H1 (cell line): ENCODE measurements around the gene ANKS1A. TPM values are rescaled to one million over a fixed set of nuclear protein-coding genes. Genes with fewer than 3 reads are reported as not detected.
A peak's percentile ranks its signal among the peaks of the same experiment; 100 is the strongest.

ENCODE experiments used
- CTCF ChIA-PET: fragments of 300-600 bp; sonication (Branson Sonifier 250); formaldehyde crosslinking; loops from one replicate; lab custom pipeline; 2021; ENCODE audit not compliant: partially characterized antibody; lab: Charles Lee
- POLR2A ChIA-PET: fragments of 300-600 bp; sonication (Branson Sonifier 250); formaldehyde crosslinking; loops from one replicate; lab custom pipeline; 2021; ENCODE audit warnings: inconsistent platforms; ENCODE audit not compliant: partially characterized antibody; lab: Charles Lee
- DNase-seq, 2 experiments: peaks; one replicate each; pipeline versions ENCODE4 v3.0.0 to v3.0.0-alpha.2; 2010 to 2022; ENCODE audit warnings: low spot score in 2 of 2, low read depth in 1 of 2, mixed read lengths in 1 of 2
- FAIRE-seq: peaks from 2 replicates; lab custom pipeline; 2011; peaks lifted over from hg19 to GRCh38; lab: Jason Lieb, UNC
- H2AFZ ChIP-seq: 2 replicates; pipeline ENCODE4 v1.8.1; 2012; ENCODE audit warnings: low read length, inconsistent platforms
- H2AK5ac ChIP-seq: 2 replicates; pipeline ENCODE4 v1.6.1; 2013; ENCODE audit warnings: low read depth, low read length
- H2BK120ac ChIP-seq: replicated peaks from 2 replicates; pipeline ENCODE3; 2013; ENCODE audit warnings: low read depth, low read length, inconsistent platforms
- H2BK12ac ChIP-seq: 2 replicates; pipeline ENCODE4 v1.6.1; 2013; ENCODE audit warnings: low read depth, low read length
- H2BK15ac ChIP-seq: 2 replicates; pipeline ENCODE4 v1.6.1; 2013; ENCODE audit warnings: low read length
- H2BK20ac ChIP-seq: 2 replicates; pipeline ENCODE4 v1.6.1; 2013; ENCODE audit warnings: low read length
- H2BK5ac ChIP-seq: 2 replicates; pipeline ENCODE4 v1.6.1; 2013; ENCODE audit warnings: low read depth, low read length
- H3K14ac ChIP-seq: 2 replicates; pipeline ENCODE4 v1.6.1; 2013; ENCODE audit warnings: inconsistent platforms; ENCODE audit not compliant: insufficient read length
- H3K18ac ChIP-seq: 2 replicates; pipeline ENCODE4 v1.6.1; 2013; ENCODE audit warnings: low read length; ENCODE audit errors: extremely low read depth
- H3K23ac ChIP-seq: 2 replicates; pipeline ENCODE4 v1.6.1; 2013; ENCODE audit warnings: inconsistent platforms; ENCODE audit not compliant: insufficient read length
- H3K23me2 ChIP-seq: 2 replicates; pipeline ENCODE4 v1.6.1; 2013; ENCODE audit warnings: low read depth, low read length
- H3K27ac ChIP-seq: 2 replicates; pipeline ENCODE4 v1.6.1; 2011; ENCODE audit warnings: low read depth, low read length, inconsistent platforms
- H3K27me3 ChIP-seq, 4 experiments: replicated peaks in 1 of 4; 1 replicate in 1 of 4; 2 replicates in 3 of 4; pipeline versions ENCODE4 v1.6.1 to v1.8.1; 2011 to 2013; ENCODE audit warnings: low read length in 3 of 4, mild to moderate bottlenecking in 3 of 4, inconsistent platforms in 2 of 4, mixed read lengths in 2 of 4, moderate library complexity in 1 of 4; ENCODE audit not compliant: control insufficient read depth in 3 of 4, insufficient read depth in 3 of 4; ENCODE audit errors: extremely low read depth in 1 of 4
- H3K36me3 ChIP-seq, 4 experiments: 2 replicates each; pipeline versions ENCODE4 v1.6.1 to v1.8.1; 2011 to 2013; ENCODE audit warnings: mild to moderate bottlenecking in 4 of 4, low read length in 3 of 4, moderate library complexity in 2 of 4, control low read depth in 1 of 4, inconsistent platforms in 1 of 4; ENCODE audit not compliant: insufficient read depth in 4 of 4, control insufficient read depth in 2 of 4
- H3K4ac ChIP-seq: replicated peaks from 2 replicates; pipeline ENCODE3; 2013; ENCODE audit warnings: low read length, low read depth, mixed read lengths, inconsistent platforms; ENCODE audit not compliant: insufficient read length
- H3K4me1 ChIP-seq, 4 experiments: replicated peaks in 1 of 4; 1 replicate in 1 of 4; 2 replicates in 3 of 4; pipeline versions ENCODE4 v1.6.1 to v1.8.1; 2011 to 2013; ENCODE audit warnings: low read length in 3 of 4, inconsistent platforms in 2 of 4, mixed read lengths in 1 of 4; ENCODE audit not compliant: insufficient read depth in 4 of 4, control insufficient read depth in 3 of 4
- H3K4me2 ChIP-seq, 2 experiments: 2 replicates each; pipeline versions ENCODE4 v1.6.1 to v1.8.1; 2011 to 2013; ENCODE audit warnings: low read depth in 2 of 2, low read length in 2 of 2, control low read depth in 1 of 2, inconsistent platforms in 1 of 2, mild to moderate bottlenecking in 1 of 2; ENCODE audit not compliant: insufficient read depth in 1 of 2
- H3K4me3 ChIP-seq, 4 experiments: fragments of 200-600, 300-600 bp in 1 of 4; sonication (generic), shearing (Covaris generic), sonication (Bioruptor Twin) in 1 of 4; 2 replicates each; pipeline versions ENCODE4 v1.5.1 to v1.8.1; 2011 to 2016; ENCODE audit warnings: low read length in 4 of 4, low read depth in 3 of 4, control low read depth in 2 of 4, inconsistent platforms in 2 of 4, mild to moderate bottlenecking in 2 of 4, mixed read lengths in 1 of 4, moderate library complexity in 1 of 4; ENCODE audit not compliant: insufficient read depth in 2 of 4; ENCODE audit errors: extremely low read depth in 1 of 4
- H3K56ac ChIP-seq: replicated peaks from 2 replicates; pipeline ENCODE3; 2013; ENCODE audit warnings: low read depth, mild to moderate bottlenecking, mixed read lengths, low read length, inconsistent platforms; ENCODE audit not compliant: insufficient read length
- H3K79me1 ChIP-seq: 2 replicates; pipeline ENCODE4 v1.6.1; 2013; ENCODE audit warnings: low read depth, low read length, control low read depth
- H3K79me2 ChIP-seq, 2 experiments: 2 replicates each; pipeline versions ENCODE4 v1.6.1 to v1.8.1; 2012 to 2013; ENCODE audit warnings: low read length in 2 of 2, mild to moderate bottlenecking in 2 of 2, inconsistent platforms in 1 of 2; ENCODE audit not compliant: insufficient read depth in 2 of 2, control insufficient read depth in 1 of 2
- H3K9ac ChIP-seq, 4 experiments: replicated peaks in 1 of 4; 1 replicate in 1 of 4; 2 replicates in 3 of 4; pipeline versions ENCODE4 v1.6.1 to v1.8.1; 2011 to 2013; ENCODE audit warnings: low read depth in 3 of 4, low read length in 3 of 4, control low read depth in 2 of 4, mild to moderate bottlenecking in 2 of 4, moderate library complexity in 2 of 4, inconsistent platforms in 1 of 4; ENCODE audit errors: extremely low read depth in 1 of 4
- H3K9me3 ChIP-seq, 2 experiments: 2 replicates each; pipeline versions ENCODE4 v1.6.1 to v1.8.1; 2012 to 2013; ENCODE audit warnings: mild to moderate bottlenecking in 2 of 2, moderate library complexity in 2 of 2, control low read depth in 1 of 2, inconsistent platforms in 1 of 2, low read depth in 1 of 2, low read length in 1 of 2, mixed read lengths in 1 of 2; ENCODE audit not compliant: insufficient read depth in 2 of 2
- H4K20me1 ChIP-seq, 2 experiments: replicated peaks in 1 of 2; 2 replicates each; pipeline versions ENCODE3 to v1.8.1; 2011 to 2013; ENCODE audit warnings: inconsistent platforms in 2 of 2, low read length in 2 of 2, mild to moderate bottlenecking in 1 of 2; ENCODE audit not compliant: insufficient read depth in 2 of 2, control insufficient read depth in 1 of 2
- H4K5ac ChIP-seq: 2 replicates; pipeline ENCODE4 v1.6.1; 2013; ENCODE audit warnings: low read length, low read depth, mixed read lengths, inconsistent platforms; ENCODE audit not compliant: insufficient read length
- H4K8ac ChIP-seq: 2 replicates; pipeline ENCODE4 v1.8.0; 2013; ENCODE audit warnings: mild to moderate bottlenecking, moderate library complexity, low read length, inconsistent platforms; ENCODE audit not compliant: insufficient read depth; ENCODE audit errors: extremely low read depth
- H4K91ac ChIP-seq: replicated peaks from 2 replicates; pipeline ENCODE3; 2013; ENCODE audit warnings: low read length, mixed read lengths, inconsistent platforms; ENCODE audit not compliant: insufficient read length
- BACH1 ChIP-seq: IDR thresholded peaks from 2 replicates; pipeline ENCODE4 v1.6.1; 2012; ENCODE audit warnings: low read length, improper control_type of control experiment
- CEBPB ChIP-seq: IDR thresholded peaks from 2 replicates; pipeline ENCODE4 v1.6.1; 2012; ENCODE audit warnings: low read depth, low read length
- CHD2 ChIP-seq: IDR thresholded peaks from 2 replicates; pipeline ENCODE4 v1.6.1; 2012; ENCODE audit warnings: low read length, improper control_type of control experiment
- EGR1 ChIP-seq: IDR thresholded peaks from 2 replicates; pipeline ENCODE4 v1.6.1; 2011; ENCODE audit warnings: low read depth, low read length, borderline replicate concordance
- KDM5A ChIP-seq: fragments of 200-600 bp; IDR thresholded peaks from 2 replicates; pipeline ENCODE4 v1.7.1; 2012; ENCODE audit warnings: mild to moderate bottlenecking, low read length, inconsistent platforms, mixed read lengths
- NANOG ChIP-seq: IDR thresholded peaks from 2 replicates; pipeline ENCODE4 v1.6.1; 2011; ENCODE audit warnings: low read length, low read depth, mild to moderate bottlenecking, inconsistent platforms; ENCODE audit not compliant: insufficient read depth, poor library complexity, severe bottlenecking
- RAD21 ChIP-seq, 2 experiments: IDR thresholded peaks in 1 of 2; conservative IDR thresholded peaks in 1 of 2; 2 replicates each; pipeline ENCODE4 v1.6.1; 2011; ENCODE audit warnings: low read depth in 2 of 2, low read length in 2 of 2, improper control_type of control experiment in 1 of 2, inconsistent platforms in 1 of 2, mild to moderate bottlenecking in 1 of 2, moderate library complexity in 1 of 2
- SAP30 ChIP-seq: fragments of 300-600 bp; sonication (generic); IDR thresholded peaks from 2 replicates; pipeline ENCODE4 v1.7.1; 2012; ENCODE audit warnings: low read length, moderate library complexity, mild to moderate bottlenecking, inconsistent platforms; ENCODE audit not compliant: insufficient read depth, insufficient replicate concordance
- TBP ChIP-seq: IDR thresholded peaks from 2 replicates; pipeline ENCODE4 v1.6.1; 2011; ENCODE audit warnings: low read depth, low read length, improper control_type of control experiment
- USF2 ChIP-seq: IDR thresholded peaks from 2 replicates; pipeline ENCODE4 v1.6.1; 2011; ENCODE audit warnings: low read length, improper control_type of control experiment
- WGBS, 2 experiments: shearing (Covaris generic) in 1 of 2; methylation state at CpG; one replicate each; pipeline versions ENCODE4 v1.1.6 to v1.1.7; 2013 to 2015; ENCODE audit warnings: low lambda C conversion rate in 2 of 2, mixed read lengths in 2 of 2, inconsistent platforms in 1 of 2, low coverage in 1 of 2, missing lambda C conversion rate in 1 of 2; ENCODE audit not compliant: insufficient replicate concordance in 2 of 2, insufficient coverage in 1 of 2, insufficient read length in 1 of 2; ENCODE audit errors: extremely low coverage in 1 of 2, missing lambda C conversion rate in 1 of 2; 5-methylcytosine and 5-hydroxymethylcytosine counted together
- polyA plus RNA-seq, 7 experiments: library from polyadenylated mRNA; depleted of rRNA in 3 of 7; stranded (reverse) in 5 of 7; unstranded in 2 of 7; fragments of >200 nt in 5 of 7; fragments of 200-250 nt in 2 of 7; gene quantifications; 1 replicate in 5 of 7; 2 replicates in 1 of 7; 4 replicates in 1 of 7; pipeline versions ENCODE4 v1.2.1 to v1.2.3, GENCODE V29; 2011 to 2013; ENCODE audit warnings: missing spikeins in 2 of 7, mixed read lengths in 2 of 7
- total RNA-seq: library from RNA; stranded (reverse); fragmentation: NEBNext Ultra II Directional; extraction: Animal tissue kit (Norgen Biotek cat#: 25700); gene quantifications from 2 replicates; pipeline ENCODE4 v1.2.1, GENCODE V29; 2021

Gene ANKS1A
- total and polyA plus RNA-seq, 2 of the 8 experiments (the other 6 are each of a cell fraction or from before 2014, with no cell fraction given) = 9.8 to 30.9 TPM

GRCh38 chr6:35043381-35044130, 154.5 kb downstream of the ANKS1A start:
- POLR2A ChIA-PET = no interaction called here
- H2AK5ac ChIP-seq = peak overlapping the region; percentile 49; the same call in 1 of the 2 replicates
- H3K23me2 ChIP-seq = no peaks in the 10 kb centered on the region
- no peak overlapping the region; the same call in 1 of the 2 replicates for H2BK15ac ChIP-seq
- H3K27ac ChIP-seq = 0 out of 2 replicates have a peak overlapping the region, but pooled peaks have one; percentile 18
- H4K5ac ChIP-seq = no peak overlapping the region
- H3K27me3 ChIP-seq = no peaks in the 10 kb centered on the region
- 78% methylated on average over 4 of the region's 4 CpGs; no CpG with 5 or more reads in 1 of the 2 experiments for WGBS, 2 experiments
- no peak overlapping the region for H2BK120ac ChIP-seq
- H3K23ac ChIP-seq = no peak overlapping the region
- H2BK5ac ChIP-seq = peak overlapping the region; percentile 68; the same call in 1 of the 2 replicates
- peak overlapping the region; percentile 89 for H3K14ac ChIP-seq
- FAIRE-seq (no peak), DNase-seq (no peak)
- no peaks in the 10 kb centered on the region; a peak in 1 of 8 replicates for H3K36me3 ChIP-seq
- no peaks in the 10 kb centered on the region for H3K9me3 ChIP-seq
- no peak overlapping the region for H3K4ac ChIP-seq
- no peak overlapping the region for H2AFZ ChIP-seq
- peak overlapping the region; percentile 97 for H2BK12ac ChIP-seq
- peak overlapping the region in 1 of 2 experiments; percentile 42; a peak in 1 of 4 replicates for H3K4me2 ChIP-seq
- H3K4me1 ChIP-seq = peaks cover 23 to 51% (median 46%) of the 10 kb centered on the region in 4 experiments
- H4K91ac ChIP-seq = no peak overlapping the region
- H3K79me1 ChIP-seq = no peaks in the 10 kb centered on the region
- peak overlapping the region; percentile 76; the same call in 1 of the 2 replicates for H2BK20ac ChIP-seq
- no peaks in the 10 kb centered on the region for H4K20me1 ChIP-seq
- peak overlapping the region; percentile 66; the same call in 1 of the 2 replicates for H3K18ac ChIP-seq
- H3K9ac ChIP-seq = no peak overlapping the region
- no peak overlapping the region for H4K8ac ChIP-seq
- no peaks in the 10 kb centered on the region; a peak in 1 of 4 replicates for H3K79me2 ChIP-seq
- CTCF ChIA-PET = interaction anchor here (0.8 to 2.4 kb wide), 4 partner anchors 17 to 205 kb away, joined by 3 to 8 read pairs (median 5); no protein-coding TSS in a partner anchor
- H3K56ac ChIP-seq = no peak overlapping the region
- H3K4me3 ChIP-seq = no peak overlapping the region
- TF ChIP-seq RAD21 (IDR thresholded peaks at IDR 0.05 in 1 of 2, conservative IDR thresholded peaks at IDR 0.05 in 1 of 2; ENCODE audit: low read depth in 2 of 2, low read length in 2 of 2) = no peak
- TF ChIP-seq SAP30 = no peak
- TF ChIP-seq BACH1 = no peak
- no peak for TF ChIP-seq KDM5A
- no peak for TF ChIP-seq USF2
- TF ChIP-seq EGR1 = no peak
- TF ChIP-seq TBP = no peak
- no peak for TF ChIP-seq CEBPB
- no peak for TF ChIP-seq CHD2
- TF ChIP-seq NANOG = no peak
